ENCODE measurements around the gene HAGHL. TPM values are rescaled to one million over a fixed set of nuclear protein-coding genes. Genes with fewer than 3 reads are reported as not detected.

Gene HAGHL
- total and polyA plus RNA-seq, 10 donors = 7.7 to 75.8 (median 20.3) TPM

DNA sequence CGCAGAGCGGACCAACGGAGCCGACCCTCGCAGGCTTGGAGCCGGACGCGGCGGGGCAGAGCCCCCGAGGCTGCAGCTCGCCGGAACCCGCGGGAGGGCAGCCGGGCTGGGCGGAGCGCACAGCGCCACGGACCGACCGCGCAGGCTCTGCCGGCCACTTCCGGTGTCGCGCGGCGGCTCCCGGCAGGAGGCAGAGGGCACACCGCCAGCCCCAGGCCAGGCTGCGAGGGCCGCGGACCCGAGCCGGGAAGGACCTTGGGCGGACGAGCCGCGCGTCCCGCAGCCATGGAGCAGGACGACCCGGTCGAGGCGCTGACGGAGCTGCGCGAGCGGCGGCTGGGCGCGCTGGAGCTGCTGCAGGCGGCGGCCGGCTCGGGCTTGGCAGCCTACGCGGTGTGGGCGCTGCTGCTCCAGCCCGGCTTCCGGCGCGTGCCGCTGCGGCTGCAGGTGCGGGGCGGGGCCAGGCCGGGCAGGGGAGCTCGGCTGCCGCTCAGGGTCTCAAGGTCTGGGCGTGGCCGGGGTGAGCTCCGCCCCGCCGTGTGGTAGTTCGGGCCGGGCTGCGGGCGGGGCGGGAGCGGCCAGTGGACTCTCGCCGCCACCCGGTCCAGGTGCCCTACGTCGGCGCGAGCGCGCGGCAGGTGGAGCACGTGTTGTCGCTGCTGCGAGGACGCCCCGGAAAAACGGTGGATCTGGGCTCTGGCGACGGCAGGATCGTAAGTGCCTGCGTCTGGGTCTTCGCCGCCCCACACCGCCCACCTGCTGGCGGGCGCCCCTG is 5.7 kb upstream of the HAGHL start, which contains the start of gene ANTKMT:
ANTKMT (plus strand) TSS at position 157 of the 775 bp plus-strand sequence; CDS start at position 286, 129 bp downstream.
- peaks cover 21 to 76% (median 44%) of the 10 kb centered on the region in 6 donors for H3K4me1 ChIP-seq
- intact Hi-C loops (cut with DNase I; ENCODE audit: low total_unique reads) = no loop called here
- WGBS, 5 donors = 6 to 8% (median 6%) methylated on average over 34 to 106 of the region's 106 CpGs

DNA sequence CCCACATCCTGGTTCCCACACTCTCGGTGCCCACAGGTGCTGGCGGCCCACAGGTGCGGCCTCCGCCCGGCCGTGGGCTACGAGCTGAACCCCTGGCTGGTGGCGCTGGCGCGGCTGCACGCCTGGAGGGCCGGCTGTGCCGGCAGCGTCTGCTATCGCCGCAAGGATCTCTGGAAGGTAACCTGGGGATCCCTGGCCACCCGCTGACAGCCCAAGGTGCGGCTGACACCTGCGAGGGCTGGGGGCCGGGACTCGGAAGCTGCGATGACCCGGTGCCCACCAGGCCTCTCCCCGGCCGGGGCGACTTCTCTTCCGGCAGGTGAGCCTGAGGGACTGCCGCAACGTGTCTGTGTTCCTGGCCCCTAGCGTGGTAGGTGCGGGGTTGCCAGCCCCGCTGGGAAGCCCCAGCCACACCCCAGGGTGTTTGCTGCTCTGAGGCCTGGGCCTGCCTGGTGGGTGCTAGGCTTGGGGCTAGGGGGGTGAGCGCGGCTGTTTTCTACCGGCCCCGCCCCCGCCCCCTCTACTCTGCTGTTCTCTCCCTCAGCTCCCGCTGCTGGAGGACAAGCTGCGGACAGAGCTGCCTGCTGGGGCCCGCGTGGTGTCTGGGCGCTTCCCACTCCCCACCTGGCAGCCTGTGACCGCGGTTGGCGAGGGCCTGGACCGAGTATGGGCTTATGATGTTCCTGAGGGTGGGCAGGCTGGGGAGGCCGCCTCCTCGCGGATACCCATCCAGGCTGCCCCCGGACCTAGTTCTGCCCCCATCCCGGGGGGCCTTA is 5.0 kb upstream of the HAGHL start:
- WGBS, 5 donors = 72 to 81% (median 77%) methylated on average over 8 to 51 of the region's 51 CpGs
- peaks cover 24 to 75% (median 44%) of the 10 kb centered on the region in 6 donors for H3K4me1 ChIP-seq
- intact Hi-C loops (cut with DNase I; ENCODE audit: low total_unique reads) = no loop called here
- peak overlapping the region; percentile 64 to 91 (median 82) for H3K4me3 ChIP-seq
- H3K9me3 ChIP-seq = no peaks in the 10 kb centered on the region
- TF ChIP-seq POLR2AphosphoS5 (IDR thresholded peaks at IDR 0.05) = peak in 1 of 3 donors; percentile 59
- TF ChIP-seq POLR2A (IDR thresholded peaks at IDR 0.05) = no peak
- TF ChIP-seq, protein P1, sequence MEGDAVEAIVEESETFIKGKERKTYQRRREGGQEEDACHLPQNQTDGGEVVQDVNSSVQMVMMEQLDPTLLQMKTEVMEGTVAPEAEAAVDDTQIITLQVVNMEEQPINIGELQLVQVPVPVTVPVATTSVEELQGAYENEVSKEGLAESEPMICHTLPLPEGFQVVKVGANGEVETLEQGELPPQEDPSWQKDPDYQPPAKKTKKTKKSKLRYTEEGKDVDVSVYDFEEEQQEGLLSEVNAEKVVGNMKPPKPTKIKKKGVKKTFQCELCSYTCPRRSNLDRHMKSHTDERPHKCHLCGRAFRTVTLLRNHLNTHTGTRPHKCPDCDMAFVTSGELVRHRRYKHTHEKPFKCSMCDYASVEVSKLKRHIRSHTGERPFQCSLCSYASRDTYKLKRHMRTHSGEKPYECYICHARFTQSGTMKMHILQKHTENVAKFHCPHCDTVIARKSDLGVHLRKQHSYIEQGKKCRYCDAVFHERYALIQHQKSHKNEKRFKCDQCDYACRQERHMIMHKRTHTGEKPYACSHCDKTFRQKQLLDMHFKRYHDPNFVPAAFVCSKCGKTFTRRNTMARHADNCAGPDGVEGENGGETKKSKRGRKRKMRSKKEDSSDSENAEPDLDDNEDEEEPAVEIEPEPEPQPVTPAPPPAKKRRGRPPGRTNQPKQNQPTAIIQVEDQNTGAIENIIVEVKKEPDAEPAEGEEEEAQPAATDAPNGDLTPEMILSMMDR (IDR thresholded peaks at IDR 0.05 in 8 of 11, conservative IDR thresholded peaks at IDR 0.05 in 3 of 11) = no peak
- DNase-seq = peak; percentile 80
- H3K36me3 ChIP-seq = peaks cover 0 to 14% (median 0%) of the 10 kb centered on the region in 6 donors
- peaks cover 0 to 29% (median 7%) of the 10 kb centered on the region in 7 donors for H3K27me3 ChIP-seq (replicated peaks in 1 of 7)
- H3K27ac ChIP-seq = peak overlapping the region; percentile 83 to 93 (median 90)

More for the DNA sequence above, 5.7 kb upstream of the HAGHL start, which contains the start of gene ANTKMT:
- DNase-seq = peak; percentile 96
- H3K27me3 ChIP-seq (replicated peaks in 1 of 7) = peaks cover 0 to 29% (median 6%) of the 10 kb centered on the region in 7 donors
- TF ChIP-seq POLR2A (IDR thresholded peaks at IDR 0.05) = peak in 1 of 3 donors; percentile 50
- TF ChIP-seq POLR2AphosphoS5 (IDR thresholded peaks at IDR 0.05) = peak; percentile 81 to 92 (median 91)
- TF ChIP-seq, protein P1 (IDR thresholded peaks at IDR 0.05 in 8 of 11, conservative IDR thresholded peaks at IDR 0.05 in 3 of 11) = peak in 2 of 11 experiments; percentile 22 to 39
- H3K9me3 ChIP-seq = no peaks in the 10 kb centered on the region
- peak within 1 kb of the TSS; percentile 64 to 91 (median 82) for H3K4me3 ChIP-seq
- H3K36me3 ChIP-seq = peaks cover 0 to 17% (median 0%) of the 10 kb centered on the region in 6 donors
- peak within 1 kb of the TSS; percentile 83 to 93 (median 90) for H3K27ac ChIP-seq

DNA sequence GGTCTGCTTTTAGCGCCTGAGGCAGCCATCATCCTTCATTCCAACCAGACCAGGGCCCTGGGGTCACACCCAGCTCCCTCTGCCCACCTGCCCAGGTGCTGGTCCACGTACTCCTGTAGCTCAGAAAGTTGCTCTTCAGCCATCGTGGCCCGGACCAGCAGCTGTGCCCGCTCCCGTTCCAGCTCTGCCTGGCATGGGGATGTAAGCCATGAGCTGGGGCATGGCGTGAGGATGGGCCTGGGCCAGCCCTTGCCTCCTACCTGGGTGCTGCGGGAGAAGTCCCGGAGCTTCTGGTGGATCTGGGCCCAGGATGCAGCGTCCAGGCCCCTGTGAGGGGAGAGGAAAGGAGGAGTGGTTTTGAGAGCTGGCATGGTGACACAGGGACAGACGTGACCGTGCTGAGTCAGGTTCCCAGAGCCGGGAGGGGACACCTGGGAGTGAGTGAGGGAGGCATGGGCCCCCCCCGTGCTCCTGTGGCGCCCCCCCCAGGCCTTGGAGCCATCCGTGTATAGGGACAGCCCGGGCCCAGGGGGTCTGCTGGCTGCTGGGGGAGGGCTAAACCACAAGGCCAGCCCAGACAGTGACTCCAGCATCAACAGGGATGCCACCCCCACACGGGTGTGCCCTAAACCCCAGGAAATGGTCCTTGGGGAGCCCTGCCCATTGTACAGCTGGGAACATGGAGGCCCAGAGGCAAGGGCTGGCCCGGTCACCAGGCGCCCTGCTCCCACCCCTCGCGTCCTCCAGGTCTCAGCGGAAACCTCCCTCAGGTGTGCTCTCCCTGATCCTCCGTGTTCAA is 3.9 kb upstream of the HAGHL start:
- intact Hi-C loops (cut with DNase I; ENCODE audit: low total_unique reads) = no loop called here
- Histone ChIP-seq H3K36me3 (peaks cover 0 to 12% (median 0%) of the 10 kb centered on the region in 6 donors), H3K9me3 (no peaks in the 10 kb centered on the region), H3K4me1 (peaks cover 24 to 80% (median 54%) of the 10 kb centered on the region in 6 donors), H3K4me3 (no peak overlapping the region), H3K27ac (peak overlapping the region in 1 of 8 donors; percentile 92), H3K27me3 (replicated peaks in 1 of 7) (peaks cover 0 to 29% (median 17%) of the 10 kb centered on the region in 7 donors)
- WGBS, 5 donors = 82 to 94% (median 85%) methylated on average over 16 to 24 of the region's 24 CpGs
- no peak for DNase-seq
- TF ChIP-seq POLR2A (IDR thresholded peaks at IDR 0.05) (no peak), POLR2AphosphoS5 (IDR thresholded peaks at IDR 0.05) (peak in 1 of 3 donors; percentile 6)

DNA sequence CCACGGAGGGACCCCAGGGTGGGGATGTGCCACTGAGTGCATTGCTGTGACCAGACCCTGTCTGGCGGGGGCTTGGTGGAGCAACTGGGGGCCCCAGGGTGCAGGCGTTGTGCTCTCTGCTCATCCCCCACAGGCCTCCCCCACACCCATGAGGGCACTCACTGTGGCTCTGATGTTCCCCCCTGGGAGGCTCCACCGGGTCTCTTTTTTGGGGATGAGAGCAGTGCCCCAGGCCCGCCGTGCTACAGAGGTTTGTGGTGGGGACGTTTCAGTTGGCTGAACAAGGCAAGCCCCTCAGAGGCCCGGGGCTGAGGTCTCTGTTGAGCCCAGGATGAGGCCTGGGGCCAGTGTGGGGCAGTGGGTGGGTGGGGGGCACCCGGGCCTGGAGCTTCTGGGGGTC is 3.2 kb upstream of the HAGHL start:
- Histone ChIP-seq H3K9me3 (no peaks in the 10 kb centered on the region), H3K27ac (no peak overlapping the region), H3K4me3 (no peak overlapping the region), H3K36me3 (peaks cover 0 to 12% (median 0%) of the 10 kb centered on the region in 6 donors), H3K27me3 (replicated peaks in 1 of 7) (peaks cover 0 to 35% (median 18%) of the 10 kb centered on the region in 7 donors), H3K4me1 (peaks cover 24 to 83% (median 61%) of the 10 kb centered on the region in 6 donors)
- WGBS, 5 donors = 40 to 90% (median 76%) methylated on average over 2 to 9 of the region's 9 CpGs
- no peak for TF ChIP-seq POLR2A (IDR thresholded peaks at IDR 0.05)
- no peak for TF ChIP-seq POLR2AphosphoS5 (IDR thresholded peaks at IDR 0.05)
- TF ChIP-seq, protein P1 (IDR thresholded peaks at IDR 0.05 in 8 of 11, conservative IDR thresholded peaks at IDR 0.05 in 3 of 11) = no peak
- no peak for DNase-seq
- intact Hi-C loops (cut with DNase I; ENCODE audit: low total_unique reads) = no loop called here

Data from spleen (tissue), 11 donors.